Natural killer cell (primary cell): ENCODE measurements around the gene MYO18B. TPM values are rescaled to one million over a fixed set of nuclear protein-coding genes. Genes with fewer than 3 reads are reported as not detected.

ENCODE experiments used
- ATAC-seq, 3 donors: fragments of 150-1000 bp in 2 of 3; fragments of 200-7000 bp in 1 of 3; cut with Tn5 transposase; 1 replicate in 1 of 3; 2 replicates in 2 of 3; pipeline ENCODE4 v1.10.0; 2021; ENCODE audit warnings: mild to moderate bottlenecking in 2 of 3, moderate library complexity in 2 of 3
- DNase-seq, 2 donors: peaks; one replicate each; pipeline versions ENCODE4 v3.0.0 to v3.0.0-alpha.2; 2013 to 2021; ENCODE audit warnings: mixed read lengths in 1 of 2
- H3K27ac ChIP-seq: one replicate; pipeline ENCODE4 v1.5.1; 2013; ENCODE audit warnings: mild to moderate bottlenecking, low read length
- H3K27me3 ChIP-seq: one replicate; pipeline ENCODE4 v1.6.1; 2013; ENCODE audit warnings: low read length; ENCODE audit not compliant: control insufficient read depth, insufficient read depth
- H3K36me3 ChIP-seq: one replicate; pipeline ENCODE4 v1.6.1; 2013; ENCODE audit warnings: low read length; ENCODE audit not compliant: control insufficient read depth, insufficient read depth
- H3K4me1 ChIP-seq: one replicate; pipeline ENCODE4 v1.6.1; 2013; ENCODE audit warnings: low read length; ENCODE audit not compliant: control insufficient read depth, insufficient read depth
- H3K4me3 ChIP-seq: one replicate; pipeline ENCODE4 v1.5.1; 2013; ENCODE audit warnings: low read length
- H3K9me3 ChIP-seq: one replicate; pipeline ENCODE4 v1.6.1; 2013; ENCODE audit warnings: low read length; ENCODE audit not compliant: control insufficient read depth, insufficient read depth
- H3K27ac Mint-ChIP-seq, 2 donors: one replicate each; pipeline ENCODE4 v1.8.0; 2022; ENCODE audit warnings: mild to moderate bottlenecking in 2 of 2, mixed read lengths in 2 of 2, moderate library complexity in 1 of 2
- H3K27me3 Mint-ChIP-seq, 2 donors: one replicate each; pipeline ENCODE4 v1.8.0; 2022; ENCODE audit warnings: low read depth in 2 of 2, mixed read lengths in 2 of 2
- H3K36me3 Mint-ChIP-seq: one replicate; pipeline ENCODE4 v1.8.0; 2022; ENCODE audit warnings: mixed read lengths
- H3K4me1 Mint-ChIP-seq, 2 donors: one replicate each; pipeline ENCODE4 v1.8.0; 2022; ENCODE audit warnings: mixed read lengths in 2 of 2
- H3K4me3 Mint-ChIP-seq: one replicate; pipeline ENCODE4 v1.8.0; 2022; ENCODE audit warnings: mild to moderate bottlenecking, moderate library complexity, mixed read lengths
- H3K9me3 Mint-ChIP-seq, 2 donors: one replicate each; pipeline ENCODE4 v1.8.0; 2022; ENCODE audit warnings: mixed read lengths in 2 of 2
- WGBS: methylation state at CpG from one replicate; pipeline ENCODE4 v1.1.7; 2013; ENCODE audit warnings: missing lambda C conversion rate; ENCODE audit not compliant: insufficient coverage; 5-methylcytosine and 5-hydroxymethylcytosine counted together
- intact Hi-C: fragments of 100-400 bp; cut with micrococcal nuclease; formaldehyde crosslinking; loops from one replicate; pipeline ENCODE4 v1.14.2; 2022
- total RNA-seq, 4 donors: library from RNA; stranded (reverse); fragments of 120-200 nt in 1 of 4; gene quantifications; one replicate each; pipeline versions ENCODE4 v1.2.3 to v1.2.4, GENCODE V29; 2013 to 2022
- TF ChIP-seq, protein P1 (sequence below): fragments of 200-600 bp; IDR thresholded peaks from one replicate; pipeline ENCODE4 v1.8.0; 2022; ENCODE audit warnings: antibody characterized with exemption

The MYO18B gene
- total RNA-seq, 3 donors from 2014 or later (not counting 1 experiment from before 2014, with no cell fraction given) = 0.07 to 0.14 (median 0.10) TPM

DNA sequence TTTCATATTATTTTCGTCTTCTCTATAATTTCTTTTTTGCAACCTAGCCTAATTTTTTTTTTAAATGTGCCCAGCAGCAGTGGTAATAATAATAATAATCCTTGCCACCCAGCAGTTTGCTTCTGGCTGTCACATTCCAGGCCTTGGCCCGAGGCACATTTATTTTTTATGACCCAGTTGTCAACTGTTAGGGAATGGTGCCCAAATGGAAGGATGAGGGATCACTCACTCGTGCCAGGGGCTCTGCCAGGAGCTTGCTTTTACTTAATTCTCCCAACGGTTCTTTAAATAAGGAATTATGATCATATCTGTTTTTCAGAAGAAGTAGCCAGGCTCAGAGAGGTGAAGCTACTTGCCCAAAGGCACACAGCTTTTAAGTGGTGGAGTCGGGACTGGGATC, 49.6 kb downstream of the MYO18B start:
- no peaks in the 10 kb centered on the region for H3K9me3 Mint-ChIP-seq
- intact Hi-C loops = no loop called here
- H3K4me1 Mint-ChIP-seq = no peaks in the 10 kb centered on the region
- TF ChIP-seq, protein P1, sequence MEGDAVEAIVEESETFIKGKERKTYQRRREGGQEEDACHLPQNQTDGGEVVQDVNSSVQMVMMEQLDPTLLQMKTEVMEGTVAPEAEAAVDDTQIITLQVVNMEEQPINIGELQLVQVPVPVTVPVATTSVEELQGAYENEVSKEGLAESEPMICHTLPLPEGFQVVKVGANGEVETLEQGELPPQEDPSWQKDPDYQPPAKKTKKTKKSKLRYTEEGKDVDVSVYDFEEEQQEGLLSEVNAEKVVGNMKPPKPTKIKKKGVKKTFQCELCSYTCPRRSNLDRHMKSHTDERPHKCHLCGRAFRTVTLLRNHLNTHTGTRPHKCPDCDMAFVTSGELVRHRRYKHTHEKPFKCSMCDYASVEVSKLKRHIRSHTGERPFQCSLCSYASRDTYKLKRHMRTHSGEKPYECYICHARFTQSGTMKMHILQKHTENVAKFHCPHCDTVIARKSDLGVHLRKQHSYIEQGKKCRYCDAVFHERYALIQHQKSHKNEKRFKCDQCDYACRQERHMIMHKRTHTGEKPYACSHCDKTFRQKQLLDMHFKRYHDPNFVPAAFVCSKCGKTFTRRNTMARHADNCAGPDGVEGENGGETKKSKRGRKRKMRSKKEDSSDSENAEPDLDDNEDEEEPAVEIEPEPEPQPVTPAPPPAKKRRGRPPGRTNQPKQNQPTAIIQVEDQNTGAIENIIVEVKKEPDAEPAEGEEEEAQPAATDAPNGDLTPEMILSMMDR = no peak
- H3K27me3 Mint-ChIP-seq = peaks cover 1 to 6% of the 10 kb centered on the region in 2 donors
- WGBS = 72% methylated on average over 5 of the region's 5 CpGs
- DNase-seq (no peak), ATAC-seq (no peak)
- H3K36me3 Mint-ChIP-seq = no peaks in the 10 kb centered on the region
- no peak overlapping the region for H3K27ac ChIP-seq
- no peaks in the 10 kb centered on the region for H3K27me3 ChIP-seq
- H3K36me3 ChIP-seq = no peaks in the 10 kb centered on the region
- no peak overlapping the region for H3K27ac Mint-ChIP-seq
- no peak overlapping the region for H3K4me3 Mint-ChIP-seq
- H3K9me3 ChIP-seq = no peaks in the 10 kb centered on the region
- H3K4me1 ChIP-seq = no peaks in the 10 kb centered on the region
- H3K4me3 ChIP-seq = no peak overlapping the region

DNA sequence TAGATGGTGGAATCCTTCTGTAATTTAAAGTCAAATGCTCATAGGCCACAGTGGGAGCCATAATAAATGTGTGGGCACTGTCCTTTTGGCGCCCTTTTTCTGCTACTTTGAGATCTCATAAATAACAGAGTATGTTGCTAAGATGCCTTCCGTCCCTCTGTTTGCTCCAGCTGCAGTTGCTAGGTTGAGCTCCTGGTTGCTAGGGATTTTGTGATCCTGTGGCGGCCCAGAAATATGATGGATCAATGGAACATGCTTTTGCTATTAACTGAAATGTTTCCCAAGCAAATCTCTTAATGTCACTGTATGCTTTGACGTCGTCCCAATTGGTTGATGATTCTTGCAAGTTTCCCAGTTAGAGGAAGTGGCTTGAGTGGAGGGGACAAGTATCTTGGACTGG, 53.5 kb downstream of the MYO18B start:
- no peak overlapping the region for H3K4me3 ChIP-seq
- Mint-ChIP-seq H3K4me3 (no peak overlapping the region), H3K9me3 (no peaks in the 10 kb centered on the region), H3K27me3 (peaks cover 0 to 2% of the 10 kb centered on the region in 2 donors), H3K27ac (no peak overlapping the region), H3K4me1 (no peaks in the 10 kb centered on the region), H3K36me3 (no peaks in the 10 kb centered on the region)
- no peaks in the 10 kb centered on the region for H3K27me3 ChIP-seq
- no peak overlapping the region for H3K27ac ChIP-seq
- TF ChIP-seq, protein P1 = no peak
- DNase-seq (no peak), ATAC-seq (no peak)
- no peaks in the 10 kb centered on the region for H3K9me3 ChIP-seq
- intact Hi-C loops = no loop called here
- H3K36me3 ChIP-seq = no peaks in the 10 kb centered on the region
- H3K4me1 ChIP-seq = no peaks in the 10 kb centered on the region
- WGBS = 82% methylated on average over 5 of the region's 5 CpGs

DNA sequence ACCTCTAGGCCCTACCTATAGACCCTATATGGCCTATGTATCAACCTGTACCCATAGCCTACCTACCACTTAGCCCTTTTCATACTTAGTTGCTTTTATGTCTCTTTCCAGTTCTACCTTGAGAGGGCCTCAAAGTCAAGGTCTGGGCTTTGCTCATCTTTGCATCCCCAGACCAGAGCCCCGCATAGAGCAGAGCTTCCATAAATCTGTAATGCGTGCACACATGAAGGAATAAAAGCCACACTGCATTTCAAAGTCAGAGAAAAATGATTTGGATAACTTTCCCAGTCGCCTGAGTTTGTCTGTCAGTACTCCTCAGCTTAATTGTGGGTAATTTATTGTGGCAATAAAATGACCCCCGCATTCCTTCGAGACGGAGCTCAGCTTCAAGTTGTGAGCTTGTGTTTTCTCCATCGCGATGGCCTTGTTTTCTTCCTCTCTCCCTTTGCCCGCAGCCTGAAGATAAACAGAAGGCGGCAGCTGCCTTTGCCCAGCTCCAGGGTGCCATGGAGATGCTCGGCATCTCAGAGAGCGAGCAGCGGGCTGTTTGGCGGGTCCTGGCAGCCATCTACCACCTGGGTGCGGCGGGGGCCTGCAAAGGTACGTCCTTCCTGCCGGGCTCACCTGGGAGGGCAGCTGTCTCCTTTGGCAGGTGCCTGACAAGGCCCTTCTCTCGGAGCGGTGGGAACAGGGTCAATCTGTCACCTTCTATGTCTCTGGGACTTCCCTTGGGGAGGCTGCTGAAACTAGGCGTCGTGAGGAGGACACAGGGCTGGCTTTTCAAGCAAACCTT, 55.7 kb downstream of the MYO18B start:
- 72% methylated on average over 22 of the region's 22 CpGs for WGBS
- no peak overlapping the region for H3K4me3 Mint-ChIP-seq
- intact Hi-C loops = no loop called here
- Histone ChIP-seq H3K9me3 (no peaks in the 10 kb centered on the region), H3K27ac (no peak overlapping the region), H3K36me3 (no peaks in the 10 kb centered on the region), H3K4me3 (no peak overlapping the region), H3K4me1 (no peaks in the 10 kb centered on the region), H3K27me3 (no peaks in the 10 kb centered on the region)
- H3K9me3 Mint-ChIP-seq = no peaks in the 10 kb centered on the region
- ATAC-seq = no peak
- DNase-seq = no peak
- H3K4me1 Mint-ChIP-seq = no peaks in the 10 kb centered on the region
- TF ChIP-seq, protein P1 = no peak
- peaks cover 0 to 2% of the 10 kb centered on the region in 2 donors for H3K27me3 Mint-ChIP-seq
- H3K36me3 Mint-ChIP-seq = no peaks in the 10 kb centered on the region
- no peak overlapping the region for H3K27ac Mint-ChIP-seq

DNA sequence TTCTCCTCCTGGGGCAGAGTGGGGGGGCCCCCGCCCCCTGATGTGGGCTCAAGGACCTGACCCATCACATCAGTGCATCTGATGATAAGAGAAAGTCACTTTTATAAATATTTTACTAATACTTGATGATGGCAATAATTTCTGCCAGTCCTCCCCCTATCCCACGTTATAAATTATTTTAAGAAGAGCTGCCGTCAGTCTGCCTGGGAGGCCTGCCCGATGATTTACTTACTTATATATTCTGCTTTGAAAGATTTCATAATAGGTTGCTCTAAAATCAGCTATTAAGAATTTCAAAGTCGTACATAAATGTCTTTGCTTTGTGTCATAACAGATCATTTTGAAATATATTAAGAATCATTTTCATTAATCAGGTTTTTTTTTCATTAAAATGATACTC, 58.8 kb downstream of the MYO18B start:
- no peak for ATAC-seq
- Histone ChIP-seq H3K27me3 (no peaks in the 10 kb centered on the region), H3K4me1 (no peaks in the 10 kb centered on the region), H3K9me3 (no peaks in the 10 kb centered on the region), H3K36me3 (no peaks in the 10 kb centered on the region), H3K4me3 (no peak overlapping the region), H3K27ac (no peak overlapping the region)
- WGBS = 50% methylated on average over 1 of the region's 5 CpGs
- H3K9me3 Mint-ChIP-seq = no peaks in the 10 kb centered on the region
- no peak for DNase-seq
- TF ChIP-seq, protein P1 = no peak
- H3K36me3 Mint-ChIP-seq = no peaks in the 10 kb centered on the region
- H3K4me3 Mint-ChIP-seq = no peak overlapping the region
- intact Hi-C loops = no loop called here
- H3K27me3 Mint-ChIP-seq = peaks cover 2 to 10% of the 10 kb centered on the region in 2 donors
- H3K27ac Mint-ChIP-seq = no peak overlapping the region
- no peaks in the 10 kb centered on the region for H3K4me1 Mint-ChIP-seq
